GM12865 (cell line): ENCODE results near the gene GP9.

Source experiments
- DNase-seq: peaks from one replicate; pipeline ENCODE4 v3.0.0; 2010; ENCODE audit warnings: low read depth
- H3K4me3 ChIP-seq: 2 replicates; pipeline ENCODE4 v1.5.1; 2011; ENCODE audit warnings: mild to moderate bottlenecking, low read depth, low read length, control low read depth
- TF ChIP-seq, protein P1 (sequence below): IDR thresholded peaks from 2 replicates; pipeline ENCODE4 v1.5.1; 2011; ENCODE audit warnings: low read length, control low read depth, low read depth, inconsistent platforms; ENCODE audit not compliant: insufficient read depth; ENCODE audit errors: missing control alignments

GP9 gene

DNA sequence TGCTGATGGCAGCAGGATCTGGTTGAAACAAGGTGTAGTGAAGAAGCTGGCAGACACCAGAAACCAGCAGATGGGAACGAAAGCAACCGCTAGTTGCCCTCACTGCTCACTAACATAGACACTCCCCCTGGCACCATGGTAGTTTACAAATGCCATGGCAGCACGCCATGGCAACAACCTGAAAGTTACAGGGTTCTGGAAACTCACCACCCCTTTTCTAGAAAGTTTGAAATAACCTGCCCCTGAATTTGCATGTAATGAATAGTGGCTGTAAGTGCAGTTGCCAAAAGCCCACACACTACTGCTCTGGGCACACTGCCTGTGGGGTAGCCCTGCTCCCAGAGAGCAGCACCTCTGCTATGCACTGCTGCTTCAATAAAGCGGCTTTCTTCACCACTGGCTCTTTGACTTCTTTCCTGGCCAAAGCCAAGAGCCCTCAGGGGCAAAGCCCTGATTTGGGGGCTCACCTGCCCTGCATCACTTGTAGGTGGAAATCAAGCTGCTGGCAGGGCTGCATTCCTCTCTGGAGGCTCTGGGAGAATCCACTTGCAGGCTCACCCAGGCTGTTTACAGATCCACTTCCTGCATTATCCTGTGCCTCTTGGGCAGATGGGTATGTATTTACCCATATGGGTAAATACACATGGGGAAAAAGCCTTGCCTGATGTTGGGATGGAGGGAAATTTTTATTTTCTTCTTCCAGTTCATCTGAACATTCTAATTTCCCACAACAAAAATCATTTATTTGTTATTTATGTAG lies 2.0 kb upstream of the GP9 start:
- peak; percentile 56 for DNase-seq
- no peak overlapping the region for H3K4me3 ChIP-seq
- TF ChIP-seq, protein P1, sequence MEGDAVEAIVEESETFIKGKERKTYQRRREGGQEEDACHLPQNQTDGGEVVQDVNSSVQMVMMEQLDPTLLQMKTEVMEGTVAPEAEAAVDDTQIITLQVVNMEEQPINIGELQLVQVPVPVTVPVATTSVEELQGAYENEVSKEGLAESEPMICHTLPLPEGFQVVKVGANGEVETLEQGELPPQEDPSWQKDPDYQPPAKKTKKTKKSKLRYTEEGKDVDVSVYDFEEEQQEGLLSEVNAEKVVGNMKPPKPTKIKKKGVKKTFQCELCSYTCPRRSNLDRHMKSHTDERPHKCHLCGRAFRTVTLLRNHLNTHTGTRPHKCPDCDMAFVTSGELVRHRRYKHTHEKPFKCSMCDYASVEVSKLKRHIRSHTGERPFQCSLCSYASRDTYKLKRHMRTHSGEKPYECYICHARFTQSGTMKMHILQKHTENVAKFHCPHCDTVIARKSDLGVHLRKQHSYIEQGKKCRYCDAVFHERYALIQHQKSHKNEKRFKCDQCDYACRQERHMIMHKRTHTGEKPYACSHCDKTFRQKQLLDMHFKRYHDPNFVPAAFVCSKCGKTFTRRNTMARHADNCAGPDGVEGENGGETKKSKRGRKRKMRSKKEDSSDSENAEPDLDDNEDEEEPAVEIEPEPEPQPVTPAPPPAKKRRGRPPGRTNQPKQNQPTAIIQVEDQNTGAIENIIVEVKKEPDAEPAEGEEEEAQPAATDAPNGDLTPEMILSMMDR = no peak

DNA sequence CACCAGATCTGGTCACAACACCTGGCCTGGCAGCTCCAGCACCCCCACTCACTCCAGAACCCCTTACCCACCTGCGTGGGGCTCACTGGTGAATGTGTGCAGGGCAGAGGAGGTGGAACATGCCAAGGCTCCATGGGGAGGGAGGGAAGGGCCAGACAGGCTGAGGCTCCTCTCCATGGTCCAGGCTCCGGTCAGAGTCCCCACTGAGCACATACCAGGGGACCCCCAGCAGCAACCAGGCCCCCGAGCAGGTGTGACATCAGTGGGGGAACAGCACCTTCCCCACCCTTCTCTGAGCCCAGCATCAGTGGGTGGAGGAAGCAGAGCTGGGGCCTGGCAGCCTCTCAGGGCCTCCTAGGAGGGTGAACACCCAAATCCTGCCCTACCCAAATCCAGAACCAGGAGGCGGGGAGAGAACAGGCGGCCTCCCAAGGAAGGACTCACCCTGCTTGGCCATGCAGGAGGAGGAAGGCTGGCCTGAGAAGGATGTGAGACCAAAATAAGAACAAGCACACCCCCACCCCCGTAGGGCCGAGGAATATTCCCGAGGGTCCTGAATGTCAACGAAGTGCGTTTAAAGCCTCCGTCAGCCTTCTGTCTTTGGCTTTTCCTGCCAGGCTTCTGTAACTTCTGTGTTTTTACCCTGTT lies 1.1 kb upstream of the GP9 start:
- DNase-seq = no peak
- TF ChIP-seq, protein P1 = no peak
- H3K4me3 ChIP-seq = no peak overlapping the region

DNA sequence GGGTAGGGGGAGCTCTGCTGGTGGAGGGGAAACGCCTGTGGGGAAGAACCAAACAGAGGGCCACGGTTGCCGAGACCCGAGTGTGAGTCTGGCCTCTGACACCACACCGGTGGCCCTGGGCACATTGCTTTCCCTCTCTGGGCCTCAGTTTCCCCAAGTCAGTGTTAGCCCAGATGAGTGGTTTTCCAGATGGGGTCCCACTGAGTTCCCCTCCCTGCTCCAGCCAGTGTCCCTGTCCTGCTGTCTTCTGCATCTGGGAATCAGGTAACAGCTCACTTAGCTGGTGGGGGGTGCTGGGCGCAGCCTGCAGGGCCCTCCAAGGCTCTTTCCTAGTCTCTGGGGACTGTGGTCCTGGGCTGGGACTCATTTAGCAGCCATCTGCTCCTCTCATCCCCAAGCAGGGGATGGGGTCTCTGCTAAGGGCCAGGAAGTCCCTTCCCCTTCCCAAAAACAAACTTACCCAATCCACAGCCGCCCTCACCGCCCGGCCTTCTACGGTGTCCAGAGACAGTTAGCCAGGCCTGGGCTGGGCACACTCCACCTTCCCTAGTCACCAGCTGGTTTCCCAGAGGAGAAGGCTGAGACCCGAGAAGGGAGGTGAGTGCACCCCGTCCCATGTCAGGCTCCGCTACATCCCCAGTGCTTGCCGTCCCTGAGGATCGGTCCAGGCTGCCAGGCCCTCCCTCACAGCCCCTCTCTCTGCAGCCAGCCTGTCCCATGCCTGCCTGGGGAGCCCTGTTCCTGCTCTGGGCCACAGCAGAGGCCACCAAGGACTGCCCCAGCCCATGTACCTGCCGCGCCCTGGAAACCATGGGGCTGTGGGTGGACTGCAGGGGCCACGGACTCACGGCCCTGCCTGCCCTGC lies 676 bp downstream of the GP9 start:
- no peak overlapping the region for H3K4me3 ChIP-seq
- TF ChIP-seq, protein P1 = no peak
- no peak for DNase-seq

DNA sequence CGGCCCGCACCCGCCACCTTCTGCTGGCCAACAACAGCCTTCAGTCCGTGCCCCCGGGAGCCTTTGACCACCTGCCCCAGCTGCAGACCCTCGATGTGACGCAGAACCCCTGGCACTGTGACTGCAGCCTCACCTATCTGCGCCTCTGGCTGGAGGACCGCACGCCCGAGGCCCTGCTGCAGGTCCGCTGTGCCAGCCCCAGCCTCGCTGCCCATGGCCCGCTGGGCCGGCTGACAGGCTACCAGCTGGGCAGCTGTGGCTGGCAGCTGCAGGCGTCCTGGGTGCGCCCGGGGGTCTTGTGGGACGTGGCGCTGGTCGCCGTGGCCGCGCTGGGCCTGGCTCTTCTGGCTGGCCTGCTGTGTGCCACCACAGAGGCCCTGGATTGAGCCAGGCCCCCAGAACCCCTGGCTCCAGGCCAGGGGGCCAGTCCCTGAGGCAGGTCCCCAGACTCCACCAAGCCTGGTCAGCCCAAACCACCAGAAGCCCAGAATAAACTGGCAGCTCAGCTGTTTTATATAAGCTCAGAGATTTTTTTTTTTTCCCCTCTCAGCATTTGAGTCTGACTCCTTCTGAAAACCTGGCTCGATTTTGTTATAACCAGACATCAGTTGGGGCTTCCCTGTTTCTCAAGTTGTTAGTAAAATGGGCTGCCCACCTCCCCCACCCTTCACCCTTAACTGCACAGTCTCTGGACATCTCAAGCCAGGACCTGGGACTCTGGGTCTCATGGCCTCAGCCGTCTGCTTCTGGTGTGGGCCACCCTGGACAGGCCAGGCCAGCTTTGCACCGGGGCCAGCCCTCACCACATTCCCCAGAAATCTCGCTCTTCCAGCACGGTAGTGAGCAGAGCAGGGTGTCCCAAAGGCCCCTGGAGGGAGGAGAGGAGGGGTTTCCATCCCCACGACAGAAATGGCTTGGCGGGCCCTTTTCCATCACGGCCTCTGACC lies 1.6 kb downstream of the GP9 start:
- no peak overlapping the region for H3K4me3 ChIP-seq
- TF ChIP-seq, protein P1 = no peak
- DNase-seq = no peak

DNA sequence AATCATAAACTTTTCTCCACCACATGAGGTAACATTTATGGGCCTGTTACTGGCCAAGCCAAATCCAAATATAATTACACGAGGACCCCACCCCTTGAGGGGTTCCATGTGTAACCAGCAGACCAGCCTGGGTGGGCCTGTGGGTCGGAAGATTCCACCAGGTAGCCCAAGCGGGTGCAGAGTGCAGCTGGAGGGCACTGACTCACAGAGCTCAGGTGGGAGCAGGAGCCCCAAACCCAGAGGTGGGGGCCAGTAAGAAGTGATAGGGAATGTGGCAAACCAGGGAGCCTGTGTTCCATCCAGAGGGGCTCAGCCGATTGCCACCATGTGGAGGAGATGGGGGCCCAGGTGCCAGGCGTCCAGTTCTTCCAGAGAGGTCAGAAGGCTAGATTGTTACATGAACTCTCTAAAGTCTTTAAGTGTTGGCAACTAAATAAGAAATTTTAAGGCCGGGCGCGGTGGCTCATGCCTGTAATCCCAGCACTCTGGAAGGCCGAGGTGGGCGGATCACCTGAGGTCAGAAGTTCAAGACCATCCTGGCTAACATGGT lies 2.6 kb downstream of the GP9 start:
- no peak for DNase-seq
- TF ChIP-seq, protein P1 = no peak
- no peak overlapping the region for H3K4me3 ChIP-seq
